NCI-H345 treated with DMSO at 0.1 percent for 48 hours (cell line): Measurements from ENCODE around the gene SYDE2.
"Not testable (repeated sequence)": the region's sequence is repeated elsewhere in the genome, so short reads cannot be mapped to it uniquely, and the experiment has no call there.

Source experiments
- DNase-seq: peaks from one replicate; lab custom pipeline; 2025; ENCODE audit not compliant: unreplicated experiment; lab: John Stamatoyannopoulos, UW

SYDE2 gene

GRCh38 chr1:85214654-85215053 lies 13.8 kb upstream of the SYDE2 start:
- no peak for DNase-seq

- no peak for DNase-seq
These were observed 7.7 kb upstream of the SYDE2 start for GRCh38 chr1:85208488-85208887.

- DNase-seq, result no peak
These were observed 2.9 kb upstream of the SYDE2 start for GRCh38 chr1:85203573-85204171.

- no peak for DNase-seq
These were observed 2.0 kb upstream of the SYDE2 start for GRCh38 chr1:85202864-85203255.

- no peak for DNase-seq
These were observed 1.5 kb upstream of the SYDE2 start for GRCh38 chr1:85202092-85202863.

- DNase-seq, result peak; percentile 48
These were observed 700 bp upstream of the SYDE2 start for GRCh38 chr1:85201340-85202091.

- no peak for DNase-seq
These were observed 951 bp downstream of the SYDE2 start for GRCh38 chr1:85199667-85200462.

- DNase-seq, result no peak
These were observed 2.0 kb downstream of the SYDE2 start for GRCh38 chr1:85198864-85199263.

- DNase-seq, result no peak
These were observed 4.5 kb downstream of the SYDE2 start for GRCh38 chr1:85196358-85196757.

GRCh38 chr1:85195703-85196102 lies 5.1 kb downstream of the SYDE2 start:
- no peak for DNase-seq

- not testable (repeated sequence) for DNase-seq
These were observed 8.7 kb downstream of the SYDE2 start for GRCh38 chr1:85192129-85192528.

- no peak for DNase-seq
These were observed 11.7 kb downstream of the SYDE2 start for GRCh38 chr1:85189120-85189519.

- no peak for DNase-seq
These were observed 12.3 kb downstream of the SYDE2 start for GRCh38 chr1:85188530-85188929.

- DNase-seq, result not testable (repeated sequence)
These were observed 13.8 kb downstream of the SYDE2 start for GRCh38 chr1:85187021-85187420.

- DNase-seq, result no peak
These were observed 16.6 kb downstream of the SYDE2 start for GRCh38 chr1:85184245-85184644.

GRCh38 chr1:85182700-85183099 lies 18.1 kb downstream of the SYDE2 start:
- no peak for DNase-seq

GRCh38 chr1:85180869-85181268 lies 19.9 kb downstream of the SYDE2 start:
- no peak for DNase-seq

- DNase-seq, result no peak
These were observed 21.3 kb downstream of the SYDE2 start for GRCh38 chr1:85179522-85179921.

- no peak for DNase-seq
These were observed 22.4 kb downstream of the SYDE2 start for GRCh38 chr1:85178396-85178795.

- DNase-seq, result no peak
These were observed 26.3 kb downstream of the SYDE2 start for GRCh38 chr1:85174503-85174902.

- DNase-seq, result no peak
These were observed 28.0 kb downstream of the SYDE2 start for GRCh38 chr1:85172684-85173337.
